Peyer's patch (tissue), 4 donors: ENCODE measurements around the gene ZC3H4. TPM values are rescaled to one million over a fixed set of nuclear protein-coding genes. Genes with fewer than 3 reads are reported as not detected.

Source experiments
- DNase-seq, 3 donors: peaks; one replicate each; pipeline ENCODE4 v3.0.0-alpha.2; 2017 to 2019
- H3K27ac ChIP-seq, 4 donors: fragments of 200-600 bp; sonication (generic); one replicate each; pipeline ENCODE4 v1.5.1; 2016 to 2019
- H3K27me3 ChIP-seq, 2 donors: fragments of 200-600 bp; sonication (generic); one replicate each; pipeline ENCODE4 v1.5.1; 2019
- H3K36me3 ChIP-seq, 3 donors: fragments of 200-600 bp; sonication (generic); one replicate each; pipeline ENCODE4 v1.5.1; 2016 to 2019
- H3K4me1 ChIP-seq, 4 donors: fragments of 200-600 bp; sonication (generic); one replicate each; pipeline ENCODE4 v1.5.1; 2016 to 2019
- H3K4me3 ChIP-seq, 4 donors: fragments of 200-600 bp; sonication (generic); 1 replicate in 3 of 4; 2 replicates in 1 of 4; pipeline ENCODE4 v1.5.1; 2016 to 2019; ENCODE audit warnings: mild to moderate bottlenecking in 1 of 4
- H3K9me3 ChIP-seq, 4 donors: fragments of 200-600 bp; sonication (generic); one replicate each; pipeline ENCODE4 v1.5.1; 2016 to 2019; ENCODE audit warnings: mild to moderate bottlenecking in 1 of 4
- POLR2A ChIP-seq, 2 donors: fragments of 450-650 bp; IDR thresholded peaks; one replicate each; pipeline ENCODE4 v1.5.1; 2017; ENCODE audit warnings: antibody characterized with exemption in 2 of 2, mild to moderate bottlenecking in 2 of 2, moderate library complexity in 2 of 2
- total RNA-seq, 4 donors: library from RNA; depleted of rRNA; stranded (reverse); fragments of >200 nt; gene quantifications; one replicate each; pipeline ENCODE4 v1.1.0, GENCODE V29; 2016
- TF ChIP-seq, protein P1 (sequence below), 6 experiments: fragments of 450-650 bp in 4 of 6; fragments of 200-600 bp in 2 of 6; sonication (generic) in 1 of 6; IDR thresholded peaks; one replicate each; pipeline ENCODE4 v1.5.1; 2017 to 2019; ENCODE audit warnings: antibody characterized with exemption in 6 of 6, mild to moderate bottlenecking in 3 of 6, moderate library complexity in 1 of 6

ZC3H4 gene
- total RNA-seq, 4 donors from 2014 or later: 24.7 to 61.9 (median 42.4) TPM

DNA sequence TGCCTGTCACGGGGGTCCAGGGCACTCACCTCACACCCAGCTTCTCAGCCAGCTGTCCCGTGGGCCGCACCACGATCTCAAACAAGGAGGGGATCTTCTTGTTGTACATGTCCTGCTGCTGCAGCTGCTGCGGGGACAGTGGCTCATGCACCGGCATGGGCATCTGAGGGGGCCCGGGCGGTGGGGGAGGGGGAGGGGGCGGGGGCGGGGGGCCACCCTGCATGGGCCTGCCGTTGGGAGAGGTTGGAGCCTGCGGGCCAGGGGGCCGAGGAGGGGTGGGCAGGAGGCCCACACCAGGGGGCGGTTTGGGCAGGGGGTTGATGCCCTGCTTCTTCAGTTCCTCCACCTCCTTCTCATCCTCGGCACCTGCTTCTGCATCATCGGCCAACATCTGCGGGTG lies 41.3 kb downstream of the ZC3H4 start:
- H3K36me3 ChIP-seq: peaks cover 0 to 99% (median 0%) of the 10 kb centered on the region in 3 donors
- DNase-seq: no peak
- H3K27ac ChIP-seq: no peak overlapping the region
- TF ChIP-seq, protein P1, sequence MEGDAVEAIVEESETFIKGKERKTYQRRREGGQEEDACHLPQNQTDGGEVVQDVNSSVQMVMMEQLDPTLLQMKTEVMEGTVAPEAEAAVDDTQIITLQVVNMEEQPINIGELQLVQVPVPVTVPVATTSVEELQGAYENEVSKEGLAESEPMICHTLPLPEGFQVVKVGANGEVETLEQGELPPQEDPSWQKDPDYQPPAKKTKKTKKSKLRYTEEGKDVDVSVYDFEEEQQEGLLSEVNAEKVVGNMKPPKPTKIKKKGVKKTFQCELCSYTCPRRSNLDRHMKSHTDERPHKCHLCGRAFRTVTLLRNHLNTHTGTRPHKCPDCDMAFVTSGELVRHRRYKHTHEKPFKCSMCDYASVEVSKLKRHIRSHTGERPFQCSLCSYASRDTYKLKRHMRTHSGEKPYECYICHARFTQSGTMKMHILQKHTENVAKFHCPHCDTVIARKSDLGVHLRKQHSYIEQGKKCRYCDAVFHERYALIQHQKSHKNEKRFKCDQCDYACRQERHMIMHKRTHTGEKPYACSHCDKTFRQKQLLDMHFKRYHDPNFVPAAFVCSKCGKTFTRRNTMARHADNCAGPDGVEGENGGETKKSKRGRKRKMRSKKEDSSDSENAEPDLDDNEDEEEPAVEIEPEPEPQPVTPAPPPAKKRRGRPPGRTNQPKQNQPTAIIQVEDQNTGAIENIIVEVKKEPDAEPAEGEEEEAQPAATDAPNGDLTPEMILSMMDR (IDR thresholded peaks at IDR 0.05): no peak
- TF ChIP-seq POLR2A (IDR thresholded peaks at IDR 0.05): no peak
- no peak overlapping the region for H3K4me3 ChIP-seq
- H3K4me1 ChIP-seq: no peaks in the 10 kb centered on the region
- H3K27me3 ChIP-seq: no peaks in the 10 kb centered on the region
- no peaks in the 10 kb centered on the region for H3K9me3 ChIP-seq

DNA sequence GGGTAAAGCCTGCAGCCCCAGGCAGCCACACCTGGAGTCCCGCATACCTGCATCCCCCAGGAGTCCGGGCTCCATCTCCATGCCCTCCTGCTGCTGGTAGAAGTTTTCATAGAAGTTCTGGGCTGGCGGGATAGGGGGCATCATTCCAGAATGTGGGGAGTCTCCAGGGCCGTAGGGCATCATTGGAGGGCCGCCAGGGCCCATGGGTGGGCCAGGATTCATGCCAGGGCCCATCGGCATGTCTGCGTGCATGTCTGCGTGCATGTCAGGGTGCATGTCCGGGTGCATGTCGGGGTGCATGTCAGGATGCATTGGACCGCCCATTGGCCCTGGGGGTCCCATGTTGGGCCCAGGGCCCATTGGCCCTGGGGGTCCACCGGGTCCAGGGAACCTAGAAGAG lies 41.8 kb downstream of the ZC3H4 start:
- no peak for DNase-seq
- TF ChIP-seq, protein P1 (IDR thresholded peaks at IDR 0.05): no peak
- TF ChIP-seq POLR2A (IDR thresholded peaks at IDR 0.05): no peak
- Histone ChIP-seq H3K4me3 (no peak overlapping the region), H3K4me1 (no peaks in the 10 kb centered on the region), H3K27ac (no peak overlapping the region), H3K27me3 (no peaks in the 10 kb centered on the region), H3K36me3 (peaks cover 0 to 99% (median 0%) of the 10 kb centered on the region in 3 donors), H3K9me3 (no peaks in the 10 kb centered on the region)

DNA sequence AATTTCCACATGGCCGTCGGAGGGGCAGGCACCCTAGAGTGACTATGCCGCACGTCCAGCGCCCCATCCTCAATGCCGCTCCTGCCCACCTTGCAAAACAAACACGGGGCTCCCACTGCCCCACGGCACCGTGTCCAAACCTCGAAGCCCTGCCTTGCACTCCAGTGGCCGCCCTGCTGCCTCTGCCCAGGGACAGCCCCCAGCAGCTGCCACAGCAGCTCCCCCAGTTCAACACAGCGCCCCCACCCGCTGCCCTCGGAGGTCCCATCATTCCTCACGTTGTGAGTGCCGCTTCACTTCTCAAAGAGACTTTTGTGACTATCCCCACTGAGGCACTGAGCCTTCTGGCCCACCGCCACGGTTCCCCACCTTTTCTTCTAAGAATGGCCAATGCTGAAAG lies 42.8 kb downstream of the ZC3H4 start:
- Histone ChIP-seq H3K27ac (no peak overlapping the region), H3K36me3 (peaks cover 0 to 99% (median 0%) of the 10 kb centered on the region in 3 donors), H3K27me3 (no peaks in the 10 kb centered on the region), H3K9me3 (no peaks in the 10 kb centered on the region), H3K4me1 (no peaks in the 10 kb centered on the region), H3K4me3 (no peak overlapping the region)
- no peak for DNase-seq
- no peak for TF ChIP-seq POLR2A (IDR thresholded peaks at IDR 0.05)
- TF ChIP-seq, protein P1 (IDR thresholded peaks at IDR 0.05): no peak

GRCh38 chr19:47069795-47070194 lies 43.8 kb downstream of the ZC3H4 start:
- Histone ChIP-seq H3K9me3 (no peaks in the 10 kb centered on the region), H3K4me3 (no peak overlapping the region), H3K27me3 (no peaks in the 10 kb centered on the region), H3K27ac (no peak overlapping the region), H3K36me3 (peaks cover 0 to 99% (median 0%) of the 10 kb centered on the region in 3 donors), H3K4me1 (no peaks in the 10 kb centered on the region)
- TF ChIP-seq POLR2A (IDR thresholded peaks at IDR 0.05): no peak
- DNase-seq: no peak

- peaks cover 0 to 93% (median 0%) of the 10 kb centered on the region in 3 donors for H3K36me3 ChIP-seq
- H3K27ac ChIP-seq: no peak overlapping the region
- no peaks in the 10 kb centered on the region for H3K4me1 ChIP-seq
- no peak overlapping the region for H3K4me3 ChIP-seq
- DNase-seq: no peak
- no peaks in the 10 kb centered on the region for H3K27me3 ChIP-seq
- TF ChIP-seq, protein P1 (IDR thresholded peaks at IDR 0.05): no peak
- no peak for TF ChIP-seq POLR2A (IDR thresholded peaks at IDR 0.05)
- no peaks in the 10 kb centered on the region for H3K9me3 ChIP-seq
Measured at GRCh38 chr19:47068876-47069406, 44.6 kb downstream of the ZC3H4 start.

DNA sequence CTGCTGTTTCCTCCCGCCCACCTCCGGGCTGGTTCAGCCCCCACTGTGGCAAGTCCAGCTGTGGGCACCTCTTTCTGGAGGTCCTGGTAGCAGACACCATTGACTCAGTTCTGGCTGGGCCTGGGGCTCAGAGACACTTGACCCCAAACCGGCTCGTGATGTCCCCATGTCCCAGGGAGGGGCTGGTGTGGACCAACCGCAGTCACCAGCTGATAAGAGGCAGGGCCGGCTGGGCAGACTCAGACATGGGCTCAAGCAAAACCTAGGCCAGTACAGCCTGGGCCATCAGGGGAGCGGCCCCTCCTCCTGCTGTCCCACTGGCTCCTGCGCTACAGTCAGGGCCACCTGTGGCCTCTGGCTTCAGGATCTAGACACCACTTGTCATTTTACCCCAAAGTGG lies 45.3 kb downstream of the ZC3H4 start:
- no peak for DNase-seq
- TF ChIP-seq POLR2A (IDR thresholded peaks at IDR 0.05): no peak
- TF ChIP-seq, protein P1 (IDR thresholded peaks at IDR 0.05): no peak
- Histone ChIP-seq H3K9me3 (no peaks in the 10 kb centered on the region), H3K4me1 (no peaks in the 10 kb centered on the region), H3K27me3 (no peaks in the 10 kb centered on the region), H3K4me3 (no peak overlapping the region), H3K36me3 (peaks cover 0 to 86% (median 0%) of the 10 kb centered on the region in 3 donors), H3K27ac (no peak overlapping the region)
